Measurements from ENCODE around the gene HSD11B2.

GRCh38 chr16:67470359-67470758, 39.4 kb downstream of the HSD11B2 start:
- TF ChIP-seq MYC (IDR thresholded peaks at IDR 0.05; ENCODE audit: low read depth, low read length) (no peak), POLR2A (IDR thresholded peaks at IDR 0.05; ENCODE audit: extremely low read depth, insufficient read length) (no peak)

All from NB4 (cell line).